Endodermal cell (in vitro differentiated cells): ENCODE results near the gene RHBDF2. TPM values are rescaled to one million over a fixed set of nuclear protein-coding genes. Genes with fewer than 3 reads are reported as not detected.

Experiments
- DNase-seq: peaks from one replicate; pipeline ENCODE4 v3.0.0-alpha.2; 2017
- H3K27ac ChIP-seq: 2 replicates; pipeline ENCODE4 v1.5.1; 2013; ENCODE audit warnings: mild to moderate bottlenecking, low read depth, low read length, moderate library complexity
- H3K27me3 ChIP-seq: 2 replicates; pipeline ENCODE4 v1.6.1; 2013; ENCODE audit warnings: mild to moderate bottlenecking, low read length, moderate library complexity; ENCODE audit not compliant: insufficient read depth, control insufficient read depth, poor library complexity, severe bottlenecking
- H3K36me3 ChIP-seq: 2 replicates; pipeline ENCODE4 v1.7.0; 2013; ENCODE audit warnings: mild to moderate bottlenecking, low read length, moderate library complexity; ENCODE audit not compliant: control insufficient read depth, insufficient read depth
- H3K4me1 ChIP-seq: one replicate; pipeline ENCODE4 v1.7.0; 2013; ENCODE audit warnings: low read length; ENCODE audit not compliant: control insufficient read depth, insufficient read depth
- H3K4me3 ChIP-seq: 2 replicates; pipeline ENCODE4 v1.5.1; 2013; ENCODE audit warnings: mild to moderate bottlenecking, low read length, moderate library complexity
- H3K9ac ChIP-seq: 2 replicates; pipeline ENCODE4 v1.6.1; 2013; ENCODE audit warnings: mild to moderate bottlenecking, low read length, moderate library complexity; ENCODE audit not compliant: poor library complexity, severe bottlenecking; ENCODE audit errors: extremely low read depth
- H3K9me3 ChIP-seq: 2 replicates; pipeline ENCODE4 v1.6.1; 2013; ENCODE audit warnings: mild to moderate bottlenecking, low read length, moderate library complexity; ENCODE audit not compliant: control insufficient read depth
- H3K27ac Mint-ChIP-seq: 2 replicates; pipeline ENCODE4 v1.8.0; 2020; ENCODE audit warnings: mixed read lengths
- H3K27me3 Mint-ChIP-seq: 2 replicates; pipeline ENCODE4 v1.8.0; 2021; ENCODE audit warnings: mild to moderate bottlenecking, mixed read lengths; ENCODE audit not compliant: insufficient read depth
- H3K36me3 Mint-ChIP-seq: 2 replicates; pipeline ENCODE4 v1.8.0; 2020; ENCODE audit warnings: low read depth, mixed read lengths
- H3K4me1 Mint-ChIP-seq: 2 replicates; pipeline ENCODE4 v1.8.0; 2020; ENCODE audit warnings: mixed read lengths
- H3K4me3 Mint-ChIP-seq: 2 replicates; pipeline ENCODE4 v1.8.0; 2020; ENCODE audit warnings: mild to moderate bottlenecking, moderate library complexity, mixed read lengths
- H3K9me3 Mint-ChIP-seq: 2 replicates; pipeline ENCODE4 v1.8.0; 2020; ENCODE audit warnings: mild to moderate bottlenecking, mixed read lengths
- CTCF ChIP-seq: fragments of 200-600 bp; sonication (generic); conservative IDR thresholded peaks from 2 replicates; pipeline ENCODE4 v1.5.0; 2021; ENCODE audit warnings: antibody characterized with exemption, mild to moderate bottlenecking
- WGBS, 2 experiments: methylation state at CpG; one replicate each; pipeline versions ENCODE4 v1.1.5 to v1.1.7; 2013; ENCODE audit warnings: missing lambda C conversion rate in 2 of 2, mixed read lengths in 1 of 2; ENCODE audit not compliant: insufficient coverage in 1 of 2, insufficient read length in 1 of 2; 5-methylcytosine and 5-hydroxymethylcytosine counted together
- total RNA-seq, 2 donors: library from RNA; stranded (reverse); fragmentation: NEBNext Ultra II Directional in 1 of 2; extraction: Animal tissue kit (Norgen Biotek cat#: 25700) in 1 of 2; gene quantifications; 2 replicates in 1 of 2; 3 replicates in 1 of 2; pipeline ENCODE4 v1.2.1, GENCODE V29; 2021

Gene RHBDF2
- total RNA-seq, 2 donors from 2014 or later, result 28.5 to 31.1 TPM

GRCh38 chr17:76444518-76445311 lies 56.5 kb downstream of the RHBDF2 start:
- no peak overlapping the region for H3K4me3 Mint-ChIP-seq
- TF ChIP-seq CTCF, result no peak
- H3K36me3 ChIP-seq, result no peaks in the 10 kb centered on the region
- no peaks in the 10 kb centered on the region for H3K36me3 Mint-ChIP-seq
- WGBS, 2 experiments, result 50 to 63% methylated on average over 5 to 9 of the region's 9 CpGs
- H3K27me3 ChIP-seq, result no peaks in the 10 kb centered on the region
- H3K4me1 Mint-ChIP-seq, result peaks cover 61% of the 10 kb centered on the region
- DNase-seq, result peak; percentile 75
- H3K27ac Mint-ChIP-seq, result peak overlapping the region; percentile 81
- no peak overlapping the region for H3K4me3 ChIP-seq
- no peaks in the 10 kb centered on the region for H3K27me3 Mint-ChIP-seq
- H3K27ac ChIP-seq, result peak overlapping the region; percentile 50
- no peak overlapping the region for H3K9ac ChIP-seq
- H3K9me3 ChIP-seq, result no peaks in the 10 kb centered on the region
- H3K9me3 Mint-ChIP-seq, result no peaks in the 10 kb centered on the region
- peaks cover 20% of the 10 kb centered on the region for H3K4me1 ChIP-seq

GRCh38 chr17:76442341-76443338 lies 58.6 kb downstream of the RHBDF2 start:
- H3K4me3 Mint-ChIP-seq, result no peak overlapping the region
- no peaks in the 10 kb centered on the region for H3K9me3 Mint-ChIP-seq
- H3K9me3 ChIP-seq, result no peaks in the 10 kb centered on the region
- H3K27ac ChIP-seq, result no peak overlapping the region
- H3K36me3 Mint-ChIP-seq, result peaks cover 2% of the 10 kb centered on the region
- peaks cover 20% of the 10 kb centered on the region for H3K4me1 ChIP-seq
- no peaks in the 10 kb centered on the region for H3K27me3 Mint-ChIP-seq
- peak overlapping the region; percentile 45 for H3K27ac Mint-ChIP-seq
- H3K27me3 ChIP-seq, result no peaks in the 10 kb centered on the region
- DNase-seq, result peak; percentile 62
- no peaks in the 10 kb centered on the region for H3K36me3 ChIP-seq
- 93 to 94% methylated on average over 6 to 8 of the region's 8 CpGs for WGBS, 2 experiments
- H3K4me1 Mint-ChIP-seq, result peaks cover 72% of the 10 kb centered on the region
- H3K4me3 ChIP-seq, result no peak overlapping the region
- TF ChIP-seq CTCF, result no peak
- H3K9ac ChIP-seq, result no peak overlapping the region

- Histone ChIP-seq H3K4me1 (peaks cover 20% of the 10 kb centered on the region), H3K36me3 (no peaks in the 10 kb centered on the region), H3K27me3 (no peaks in the 10 kb centered on the region), H3K27ac (no peak overlapping the region), H3K4me3 (no peak overlapping the region), H3K9me3 (no peaks in the 10 kb centered on the region), H3K9ac (no peak overlapping the region)
- peaks cover 2% of the 10 kb centered on the region for H3K36me3 Mint-ChIP-seq
- 66 to 68% methylated on average over 10 to 13 of the region's 13 CpGs for WGBS, 2 experiments
- H3K27ac Mint-ChIP-seq, result peak overlapping the region; percentile 45
- no peak overlapping the region for H3K4me3 Mint-ChIP-seq
- TF ChIP-seq CTCF, result no peak
- H3K27me3 Mint-ChIP-seq, result no peaks in the 10 kb centered on the region
- DNase-seq, result peak; percentile 85
- H3K9me3 Mint-ChIP-seq, result no peaks in the 10 kb centered on the region
- peaks cover 64% of the 10 kb centered on the region for H3K4me1 Mint-ChIP-seq
These were observed 59.4 kb downstream of the RHBDF2 start for GRCh38 chr17:76441686-76442340.
